ENCODE measurements around the gene OBP2A. TPM values are rescaled to one million over a fixed set of nuclear protein-coding genes. Genes with fewer than 3 reads are reported as not detected.

OBP2A gene
- total RNA-seq, 1 experiment from 2014 or later, result not detected

GRCh38 chr9:135499326-135500070 lies 46.4 kb upstream of the OBP2A start:
- RAD21 ChIA-PET (ENCODE audit: low non-redundant PET in 1 of 2, low total read pairs in 2 of 2, uncharacterized antibody in 2 of 2, unreplicated experiment in 2 of 2), result no interaction called here
- POLR2A ChIA-PET, result no interaction called here
- peak overlapping the region; percentile 63 for H2AFZ ChIP-seq (ENCODE audit: low read depth, low read length, poor library complexity, severe bottlenecking)

DNA sequence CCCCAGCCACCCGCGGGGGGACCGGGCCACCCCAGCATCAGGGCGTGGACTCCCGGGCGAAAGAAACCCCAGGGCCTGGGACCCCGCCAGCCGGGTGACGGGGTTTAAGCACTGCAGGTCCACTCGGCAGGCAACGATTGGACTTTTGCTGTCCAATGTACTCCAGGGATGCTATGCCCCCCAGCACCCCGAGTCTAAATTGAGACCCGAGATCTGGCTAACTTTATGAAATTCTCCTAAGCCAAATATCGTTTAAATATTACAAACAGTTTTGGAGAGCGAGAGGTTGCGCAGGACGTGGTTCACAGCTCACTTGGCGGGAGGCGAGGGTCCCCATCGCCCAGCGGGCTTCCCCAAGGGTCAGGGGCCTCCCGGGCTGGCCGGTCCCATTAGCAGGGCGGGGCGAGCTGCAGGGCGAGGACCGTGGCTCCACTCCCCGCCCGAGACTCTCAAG lies 45.8 kb upstream of the OBP2A start:
- H3K9ac ChIP-seq (ENCODE audit: low read length), result peak overlapping the region; percentile 98
- DNase-seq (ENCODE audit: low read depth, low spot score) (no peak), ATAC-seq (peak; percentile 27)
- peaks cover 4% of the 10 kb centered on the region; the same call in 1 of the 2 replicates for H4K20me1 ChIP-seq (ENCODE audit: insufficient read depth)
- peaks cover 40% of the 10 kb centered on the region for H3K79me2 ChIP-seq (ENCODE audit: insufficient read depth, low read length)
- ChIA-PET POLR2A (no interaction called here), RAD21 (ENCODE audit: low non-redundant PET in 1 of 2, low total read pairs in 2 of 2, uncharacterized antibody in 2 of 2, unreplicated experiment in 2 of 2) (no interaction called here), CTCF (interaction anchor here (1.6 kb wide), 1 partner anchor 20 kb away, joined by 4 read pairs; the partner anchor contains the start of gene PPP1R26)
- peak overlapping the region; percentile 78 to 79 for H3K4me3 ChIP-seq (replicated peaks in 1 of 2; ENCODE audit: low read depth in 1 of 2, low read length in 2 of 2)
- BruUV-seq (replicated peaks), result TSS peak; percentile 58
- peaks cover 11 to 37% of the 10 kb centered on the region in 2 experiments for H3K36me3 ChIP-seq (ENCODE audit: control insufficient read depth in 1 of 2, insufficient read depth in 2 of 2, low read length in 2 of 2)
- no peaks in the 10 kb centered on the region for H3K27me3 ChIP-seq (ENCODE audit: insufficient read depth, low read length)
- no peaks in the 10 kb centered on the region for H3K9me2 ChIP-seq (ENCODE audit: insufficient read depth)
- H3K9me3 ChIP-seq (ENCODE audit: control insufficient read depth in 1 of 2, insufficient read depth in 1 of 2, low read depth in 1 of 2, low read length in 2 of 2), result no peaks in the 10 kb centered on the region
- H3K4me1 ChIP-seq (ENCODE audit: control insufficient read depth in 1 of 2, insufficient read depth in 2 of 2, low read length in 2 of 2), result peaks cover 12 to 42% of the 10 kb centered on the region in 2 experiments
- peak overlapping the region; percentile 63 for H2AFZ ChIP-seq (ENCODE audit: low read depth, low read length, poor library complexity, severe bottlenecking)
- H3K4me2 ChIP-seq (ENCODE audit: low read length), result peak overlapping the region; percentile 95
- peak overlapping the region; percentile 73 for H3K27ac ChIP-seq (ENCODE audit: low read depth, low read length)
- intact Hi-C loops (cut with micrococcal nuclease), result no loop called here
- TF ChIP-seq REST (IDR thresholded peaks at IDR 0.05; ENCODE audit: low read depth) (no peak), TCF7L2 (IDR thresholded peaks at IDR 0.05; ENCODE audit: borderline replicate concordance, extremely low read depth, insufficient read depth, insufficient read length) (no peak), SP1 (IDR thresholded peaks at IDR 0.05; ENCODE audit: low read depth) (no peak), SIN3A (IDR thresholded peaks at IDR 0.05; ENCODE audit: low read depth) (no peak), EZH2phosphoT487 (IDR thresholded peaks at IDR 0.05; ENCODE audit: borderline replicate concordance) (no peak), MAX (IDR thresholded peaks at IDR 0.05) (no peak), EGR1 (IDR thresholded peaks at IDR 0.05; ENCODE audit: low read depth) (no peak), EZH2 (IDR thresholded peaks at IDR 0.05) (no peak), SRF (IDR thresholded peaks at IDR 0.05; ENCODE audit: low read depth) (no peak)
- TF ChIP-seq, protein P1, sequence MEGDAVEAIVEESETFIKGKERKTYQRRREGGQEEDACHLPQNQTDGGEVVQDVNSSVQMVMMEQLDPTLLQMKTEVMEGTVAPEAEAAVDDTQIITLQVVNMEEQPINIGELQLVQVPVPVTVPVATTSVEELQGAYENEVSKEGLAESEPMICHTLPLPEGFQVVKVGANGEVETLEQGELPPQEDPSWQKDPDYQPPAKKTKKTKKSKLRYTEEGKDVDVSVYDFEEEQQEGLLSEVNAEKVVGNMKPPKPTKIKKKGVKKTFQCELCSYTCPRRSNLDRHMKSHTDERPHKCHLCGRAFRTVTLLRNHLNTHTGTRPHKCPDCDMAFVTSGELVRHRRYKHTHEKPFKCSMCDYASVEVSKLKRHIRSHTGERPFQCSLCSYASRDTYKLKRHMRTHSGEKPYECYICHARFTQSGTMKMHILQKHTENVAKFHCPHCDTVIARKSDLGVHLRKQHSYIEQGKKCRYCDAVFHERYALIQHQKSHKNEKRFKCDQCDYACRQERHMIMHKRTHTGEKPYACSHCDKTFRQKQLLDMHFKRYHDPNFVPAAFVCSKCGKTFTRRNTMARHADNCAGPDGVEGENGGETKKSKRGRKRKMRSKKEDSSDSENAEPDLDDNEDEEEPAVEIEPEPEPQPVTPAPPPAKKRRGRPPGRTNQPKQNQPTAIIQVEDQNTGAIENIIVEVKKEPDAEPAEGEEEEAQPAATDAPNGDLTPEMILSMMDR (IDR thresholded peaks at IDR 0.05 in 2 of 3, conservative IDR thresholded peaks at IDR 0.05 in 1 of 3; ENCODE audit: borderline replicate concordance in 1 of 3, insufficient read depth in 1 of 3, low read depth in 2 of 3, low read length in 2 of 3), result no peak

More at GRCh38 chr9:135499326-135500070, 46.4 kb upstream of the OBP2A start:
- H3K4me2 ChIP-seq (ENCODE audit: low read length), result peak overlapping the region; percentile 95
- peak overlapping the region; percentile 78 to 79 for H3K4me3 ChIP-seq (replicated peaks in 1 of 2; ENCODE audit: low read depth in 1 of 2, low read length in 2 of 2)
- H4K20me1 ChIP-seq (ENCODE audit: insufficient read depth), result peaks cover 2% of the 10 kb centered on the region; the same call in 1 of the 2 replicates
- DNase-seq (ENCODE audit: low read depth, low spot score) (peak; percentile 69), ATAC-seq (peak; percentile 55)
- TF ChIP-seq MAX (IDR thresholded peaks at IDR 0.05) (no peak), TCF7L2 (IDR thresholded peaks at IDR 0.05; ENCODE audit: borderline replicate concordance, extremely low read depth, insufficient read depth, insufficient read length) (peak; percentile 57), YY1 (IDR thresholded peaks at IDR 0.05; ENCODE audit: extremely low read depth, insufficient replicate concordance, low read depth, low read length) (peak; percentile 74)
- H3K4me1 ChIP-seq (ENCODE audit: control insufficient read depth in 1 of 2, insufficient read depth in 2 of 2, low read length in 2 of 2), result peaks cover 12 to 42% of the 10 kb centered on the region in 2 experiments
- BruUV-seq (replicated peaks), result no TSS peak
- intact Hi-C loops (cut with micrococcal nuclease), result no loop called here
- H3K9ac ChIP-seq (ENCODE audit: low read length), result peak overlapping the region; percentile 98
- no peaks in the 10 kb centered on the region for H3K9me3 ChIP-seq (ENCODE audit: control insufficient read depth in 1 of 2, insufficient read depth in 1 of 2, low read depth in 1 of 2, low read length in 2 of 2)
- CTCF ChIA-PET, result interaction anchor here (1.6 kb wide), 1 partner anchor 20 kb away, joined by 4 read pairs; the partner anchor contains the start of gene PPP1R26
- no peaks in the 10 kb centered on the region for H3K9me2 ChIP-seq (ENCODE audit: insufficient read depth)
- peak overlapping the region; percentile 73 for H3K27ac ChIP-seq (ENCODE audit: low read depth, low read length)
- peaks cover 11 to 31% of the 10 kb centered on the region in 2 experiments for H3K36me3 ChIP-seq (ENCODE audit: control insufficient read depth in 1 of 2, insufficient read depth in 2 of 2, low read length in 2 of 2)
- no peaks in the 10 kb centered on the region for H3K27me3 ChIP-seq (ENCODE audit: insufficient read depth, low read length)
- peaks cover 40% of the 10 kb centered on the region for H3K79me2 ChIP-seq (ENCODE audit: insufficient read depth, low read length)
